Hepatocyte (in vitro differentiated cells): ENCODE results near the gene CKB. TPM values are rescaled to one million over a fixed set of nuclear protein-coding genes. Genes with fewer than 3 reads are reported as not detected.

Source experiments
- DNase-seq: peaks from one replicate; pipeline ENCODE4 v3.0.0-alpha.2; 2016; ENCODE audit warnings: low spot score
- H2AFZ ChIP-seq: fragments of 200-600 bp; sonication (generic); 2 replicates; pipeline ENCODE4 v1.6.0; 2016; ENCODE audit warnings: antibody characterized with exemption, mild to moderate bottlenecking
- H3K27ac ChIP-seq: fragments of 200-600 bp; sonication (generic); 2 replicates; pipeline ENCODE4 v1.5.1; 2016; ENCODE audit warnings: mild to moderate bottlenecking
- H3K27me3 ChIP-seq: fragments of 200-600 bp; sonication (generic); 2 replicates; pipeline ENCODE4 v1.6.1; 2016
- H3K36me3 ChIP-seq: fragments of 200-600 bp; sonication (generic); replicated peaks from 2 replicates; pipeline ENCODE4 v1.5.1; 2016; ENCODE audit warnings: low read depth; ENCODE audit not compliant: insufficient read depth
- H3K4me1 ChIP-seq: fragments of 200-600 bp; sonication (generic); 2 replicates; pipeline ENCODE4 v1.5.1; 2016; ENCODE audit warnings: mild to moderate bottlenecking, moderate library complexity; ENCODE audit not compliant: insufficient read depth
- H3K4me2 ChIP-seq: fragments of 200-600 bp; sonication (generic); 2 replicates; pipeline ENCODE4 v1.6.0; 2016
- H3K4me3 ChIP-seq: fragments of 200-600 bp; sonication (generic); 2 replicates; pipeline ENCODE4 v1.5.1; 2016; ENCODE audit warnings: mild to moderate bottlenecking
- H3K79me2 ChIP-seq: fragments of 200-600 bp; sonication (generic); 2 replicates; pipeline ENCODE4 v1.6.0; 2017; ENCODE audit warnings: mild to moderate bottlenecking
- H3K9me2 ChIP-seq: fragments of 200-600 bp; sonication (generic); replicated peaks from 2 replicates; pipeline ENCODE4 v1.6.0; 2017; ENCODE audit warnings: mild to moderate bottlenecking; ENCODE audit not compliant: insufficient read depth
- H3K9me3 ChIP-seq: fragments of 200-600 bp; sonication (generic); 2 replicates; pipeline ENCODE4 v1.5.1; 2016; ENCODE audit warnings: low read depth, mild to moderate bottlenecking
- H4K20me1 ChIP-seq: fragments of 200-600 bp; sonication (generic); 2 replicates; pipeline ENCODE4 v1.6.0; 2016; ENCODE audit warnings: mild to moderate bottlenecking; ENCODE audit not compliant: insufficient read depth, poor library complexity, severe bottlenecking
- EZH2 ChIP-seq: fragments of 200-600 bp; sonication (generic); IDR thresholded peaks from 2 replicates; pipeline ENCODE4 v1.6.1; 2016; ENCODE audit warnings: antibody characterized with exemption, mild to moderate bottlenecking, borderline replicate concordance
- EZH2phosphoT487 ChIP-seq: fragments of 200-600 bp; sonication (generic); IDR thresholded peaks from one replicate; pipeline ENCODE4 v1.6.1; 2018; ENCODE audit warnings: antibody characterized with exemption, mild to moderate bottlenecking, low read depth, moderate library complexity; ENCODE audit not compliant: unreplicated experiment, severe bottlenecking
- WGBS: methylation state at CpG from one replicate; pipeline ENCODE4 v1.1.6; 2016; ENCODE audit warnings: low lambda C conversion rate; ENCODE audit errors: missing lambda C conversion rate; 5-methylcytosine and 5-hydroxymethylcytosine counted together
- polyA plus RNA-seq: library from polyadenylated mRNA; unstranded; fragments of >200 nt; fragmentation: Nextera tagmentation; extraction: Ambion mirVana; gene quantifications from 2 replicates; pipeline ENCODE4 v1.2.1, GENCODE V29; 2016
- total RNA-seq: library from RNA; depleted of rRNA; stranded (reverse); fragments of >200 nt; gene quantifications from 2 replicates; pipeline ENCODE4 v1.2.3, GENCODE V29; 2014
- TF ChIP-seq, protein P1 (sequence below): fragments of 200-600 bp; sonication (generic); IDR thresholded peaks from 2 replicates; pipeline ENCODE4 v1.5.1; 2016; ENCODE audit warnings: antibody characterized with exemption, mild to moderate bottlenecking; ENCODE audit not compliant: poor library complexity

Gene CKB
- total and polyA plus RNA-seq, 2 experiments from 2014 or later: 682 to 2,829 TPM

- Histone ChIP-seq H3K4me2 (no peak overlapping the region), H4K20me1 (peaks cover 10% of the 10 kb centered on the region), H3K9me2 (no peaks in the 10 kb centered on the region), H3K4me1 (no peaks in the 10 kb centered on the region), H3K36me3 (no peaks in the 10 kb centered on the region), H3K9me3 (no peaks in the 10 kb centered on the region), H2AFZ (no peak overlapping the region), H3K79me2 (peaks cover 27% of the 10 kb centered on the region), H3K27me3 (no peaks in the 10 kb centered on the region), H3K27ac (no peak overlapping the region), H3K4me3 (no peak overlapping the region)
- 94% methylated on average over 11 of the region's 11 CpGs for WGBS
- no peak for DNase-seq
- TF ChIP-seq EZH2: no peak
- TF ChIP-seq EZH2phosphoT487: no peak
- TF ChIP-seq, protein P1, sequence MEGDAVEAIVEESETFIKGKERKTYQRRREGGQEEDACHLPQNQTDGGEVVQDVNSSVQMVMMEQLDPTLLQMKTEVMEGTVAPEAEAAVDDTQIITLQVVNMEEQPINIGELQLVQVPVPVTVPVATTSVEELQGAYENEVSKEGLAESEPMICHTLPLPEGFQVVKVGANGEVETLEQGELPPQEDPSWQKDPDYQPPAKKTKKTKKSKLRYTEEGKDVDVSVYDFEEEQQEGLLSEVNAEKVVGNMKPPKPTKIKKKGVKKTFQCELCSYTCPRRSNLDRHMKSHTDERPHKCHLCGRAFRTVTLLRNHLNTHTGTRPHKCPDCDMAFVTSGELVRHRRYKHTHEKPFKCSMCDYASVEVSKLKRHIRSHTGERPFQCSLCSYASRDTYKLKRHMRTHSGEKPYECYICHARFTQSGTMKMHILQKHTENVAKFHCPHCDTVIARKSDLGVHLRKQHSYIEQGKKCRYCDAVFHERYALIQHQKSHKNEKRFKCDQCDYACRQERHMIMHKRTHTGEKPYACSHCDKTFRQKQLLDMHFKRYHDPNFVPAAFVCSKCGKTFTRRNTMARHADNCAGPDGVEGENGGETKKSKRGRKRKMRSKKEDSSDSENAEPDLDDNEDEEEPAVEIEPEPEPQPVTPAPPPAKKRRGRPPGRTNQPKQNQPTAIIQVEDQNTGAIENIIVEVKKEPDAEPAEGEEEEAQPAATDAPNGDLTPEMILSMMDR: no peak
Measured at GRCh38 chr14:103552846-103553210, 30.2 kb upstream of the CKB start.

- Histone ChIP-seq H3K27ac (no peak overlapping the region), H2AFZ (no peak overlapping the region), H3K36me3 (no peaks in the 10 kb centered on the region), H4K20me1 (peaks cover 6% of the 10 kb centered on the region), H3K4me2 (no peak overlapping the region), H3K79me2 (peaks cover 21% of the 10 kb centered on the region), H3K4me1 (no peaks in the 10 kb centered on the region), H3K9me3 (no peaks in the 10 kb centered on the region), H3K27me3 (no peaks in the 10 kb centered on the region), H3K9me2 (no peaks in the 10 kb centered on the region), H3K4me3 (no peak overlapping the region)
- 85% methylated on average over 18 of the region's 18 CpGs for WGBS
- no peak for DNase-seq
- TF ChIP-seq, protein P1: no peak
- TF ChIP-seq EZH2phosphoT487: no peak
- no peak for TF ChIP-seq EZH2
Measured at GRCh38 chr14:103552011-103552845, 29.6 kb upstream of the CKB start.

DNA sequence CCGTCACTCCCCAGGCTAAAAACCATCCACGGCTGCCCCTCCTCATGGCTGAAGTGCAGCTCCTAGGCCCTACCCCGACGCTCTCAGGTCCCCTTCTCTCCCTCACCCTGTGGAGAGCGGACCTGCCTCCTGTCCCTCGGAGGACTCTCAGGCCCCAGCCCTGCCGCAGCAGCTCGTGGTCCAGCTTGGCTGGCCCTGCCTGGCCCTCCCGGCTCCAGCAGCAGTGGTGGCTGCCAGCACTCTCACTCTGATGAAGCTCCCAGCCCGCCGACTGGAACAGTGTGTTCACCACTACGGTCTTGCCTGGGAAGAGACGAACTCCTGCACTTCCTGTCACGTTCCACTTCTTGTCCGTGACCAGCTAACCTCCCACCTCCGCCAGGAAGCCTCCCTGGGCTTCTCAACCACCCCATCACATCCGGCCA lies 28.7 kb upstream of the CKB start:
- H3K27me3 ChIP-seq: no peaks in the 10 kb centered on the region
- H3K4me3 ChIP-seq: no peak overlapping the region
- no peaks in the 10 kb centered on the region for H3K9me3 ChIP-seq
- 93% methylated on average over 17 of the region's 17 CpGs for WGBS
- DNase-seq: no peak
- no peak overlapping the region for H3K4me2 ChIP-seq
- H3K27ac ChIP-seq: no peak overlapping the region
- H2AFZ ChIP-seq: no peak overlapping the region
- TF ChIP-seq, protein P1: no peak
- TF ChIP-seq EZH2phosphoT487 (no peak), EZH2 (no peak)
- H4K20me1 ChIP-seq: no peaks in the 10 kb centered on the region
- H3K4me1 ChIP-seq: no peaks in the 10 kb centered on the region
- no peaks in the 10 kb centered on the region for H3K9me2 ChIP-seq
- no peaks in the 10 kb centered on the region for H3K36me3 ChIP-seq
- H3K79me2 ChIP-seq: peaks cover 12% of the 10 kb centered on the region
